Measurements from ENCODE around the gene ITGA6. TPM values are rescaled to one million over a fixed set of nuclear protein-coding genes. Genes with fewer than 3 reads are reported as not detected.

Gene ITGA6
- total RNA-seq, 1 donor from 2014 or later = 35.3 TPM

GRCh38 chr2:172465417-172466334 is 38.3 kb downstream of the ITGA6 start:
- no peaks in the 10 kb centered on the region for H3K36me3 ChIP-seq (ENCODE audit: insufficient read depth, low read length)
- no peak for TF ChIP-seq EZH2 (IDR thresholded peaks at IDR 0.05; ENCODE audit: insufficient read depth, low read length)
- TF ChIP-seq CTCF (IDR thresholded peaks at IDR 0.05; ENCODE audit: insufficient read depth, low read depth, low read length) = peak; percentile 98
- no peaks in the 10 kb centered on the region for H3K27me3 ChIP-seq (ENCODE audit: insufficient read depth, low read length)
- H3K27ac Mint-ChIP-seq (ENCODE audit: unreplicated experiment) = no peak overlapping the region
- peak overlapping the region; percentile 79 for H3K4me2 ChIP-seq (ENCODE audit: low read length)
- FAIRE-seq (peak; percentile 86), DNase-seq (ENCODE audit: low read depth) (peak; percentile 58)
- peak overlapping the region; percentile 17 for H3K4me3 Mint-ChIP-seq (ENCODE audit: unreplicated experiment)
- no peaks in the 10 kb centered on the region for H3K9me3 ChIP-seq (ENCODE audit: insufficient read depth, low read depth, low read length)
- no peaks in the 10 kb centered on the region for H3K36me3 Mint-ChIP-seq (ENCODE audit: low read depth, unreplicated experiment)
- H2AFZ ChIP-seq (ENCODE audit: low read depth, low read length) = peak overlapping the region; percentile 46
- peaks cover 3% of the 10 kb centered on the region for H3K79me2 ChIP-seq (ENCODE audit: insufficient read depth, low read length)
- H4K20me1 ChIP-seq (ENCODE audit: insufficient read depth, low read length) = peaks cover 6% of the 10 kb centered on the region
- H3K27ac ChIP-seq (ENCODE audit: low read depth, low read length) = no peak overlapping the region
- H3K9me3 Mint-ChIP-seq (ENCODE audit: unreplicated experiment) = no peaks in the 10 kb centered on the region
- H3K4me1 Mint-ChIP-seq (ENCODE audit: low read depth, unreplicated experiment) = peaks cover 7% of the 10 kb centered on the region
- peak overlapping the region; percentile 32 for H3K4me3 ChIP-seq (ENCODE audit: insufficient read depth, low read depth, low read length)
- no peaks in the 10 kb centered on the region for H3K27me3 Mint-ChIP-seq (ENCODE audit: low read depth, unreplicated experiment)
- peak overlapping the region; percentile 18 for H3K9ac ChIP-seq (ENCODE audit: low read length)
- H3K4me1 ChIP-seq (ENCODE audit: insufficient read depth, low read length) = peaks cover 4% of the 10 kb centered on the region

- Histone ChIP-seq H3K4me3 (ENCODE audit: insufficient read depth, low read depth, low read length) (no peak overlapping the region), H3K4me2 (ENCODE audit: low read length) (no peak overlapping the region), H3K9me3 (ENCODE audit: insufficient read depth, low read depth, low read length) (no peaks in the 10 kb centered on the region), H3K27ac (ENCODE audit: low read depth, low read length) (no peak overlapping the region), H3K79me2 (ENCODE audit: insufficient read depth, low read length) (peaks cover 3% of the 10 kb centered on the region), H3K36me3 (ENCODE audit: insufficient read depth, low read length) (no peaks in the 10 kb centered on the region), H3K4me1 (ENCODE audit: insufficient read depth, low read length) (peaks cover 4% of the 10 kb centered on the region), H4K20me1 (ENCODE audit: insufficient read depth, low read length) (no peaks in the 10 kb centered on the region), H2AFZ (ENCODE audit: low read depth, low read length) (no peak overlapping the region), H3K9ac (ENCODE audit: low read length) (no peak overlapping the region), H3K27me3 (ENCODE audit: insufficient read depth, low read length) (no peaks in the 10 kb centered on the region)
- FAIRE-seq (no peak), DNase-seq (ENCODE audit: low read depth) (no peak)
- TF ChIP-seq EZH2 (IDR thresholded peaks at IDR 0.05; ENCODE audit: insufficient read depth, low read length) (no peak), CTCF (IDR thresholded peaks at IDR 0.05; ENCODE audit: insufficient read depth, low read depth, low read length) (no peak)
- Mint-ChIP-seq H3K4me1 (ENCODE audit: low read depth, unreplicated experiment) (peaks cover 7% of the 10 kb centered on the region), H3K27ac (ENCODE audit: unreplicated experiment) (no peak overlapping the region), H3K27me3 (ENCODE audit: low read depth, unreplicated experiment) (no peaks in the 10 kb centered on the region), H3K4me3 (ENCODE audit: unreplicated experiment) (no peak overlapping the region), H3K9me3 (ENCODE audit: unreplicated experiment) (no peaks in the 10 kb centered on the region), H3K36me3 (ENCODE audit: low read depth, unreplicated experiment) (no peaks in the 10 kb centered on the region)
Observed at GRCh38 chr2:172467382-172467781, 40.0 kb downstream of the ITGA6 start.

Measured in astrocyte (in vitro differentiated cells and primary cell).